HL-60 (cell line): Measurements from ENCODE around the gene RAB40AL.
A peak's percentile ranks its signal among the peaks of the same experiment; 100 is the strongest.

ENCODE experiments used
- CTCF ChIP-seq: IDR thresholded peaks from one replicate; pipeline ENCODE4 v1.5.1; 2011; ENCODE audit warnings: low read length, control low read depth, inconsistent platforms; ENCODE audit not compliant: insufficient read depth
- GABPA ChIP-seq: IDR thresholded peaks from 2 replicates; pipeline ENCODE4 v1.6.1; 2012; ENCODE audit warnings: low read depth
- REST ChIP-seq: IDR thresholded peaks from 2 replicates; pipeline ENCODE4 v1.6.1; 2012; ENCODE audit warnings: low read depth; ENCODE audit not compliant: insufficient replicate concordance

DNA sequence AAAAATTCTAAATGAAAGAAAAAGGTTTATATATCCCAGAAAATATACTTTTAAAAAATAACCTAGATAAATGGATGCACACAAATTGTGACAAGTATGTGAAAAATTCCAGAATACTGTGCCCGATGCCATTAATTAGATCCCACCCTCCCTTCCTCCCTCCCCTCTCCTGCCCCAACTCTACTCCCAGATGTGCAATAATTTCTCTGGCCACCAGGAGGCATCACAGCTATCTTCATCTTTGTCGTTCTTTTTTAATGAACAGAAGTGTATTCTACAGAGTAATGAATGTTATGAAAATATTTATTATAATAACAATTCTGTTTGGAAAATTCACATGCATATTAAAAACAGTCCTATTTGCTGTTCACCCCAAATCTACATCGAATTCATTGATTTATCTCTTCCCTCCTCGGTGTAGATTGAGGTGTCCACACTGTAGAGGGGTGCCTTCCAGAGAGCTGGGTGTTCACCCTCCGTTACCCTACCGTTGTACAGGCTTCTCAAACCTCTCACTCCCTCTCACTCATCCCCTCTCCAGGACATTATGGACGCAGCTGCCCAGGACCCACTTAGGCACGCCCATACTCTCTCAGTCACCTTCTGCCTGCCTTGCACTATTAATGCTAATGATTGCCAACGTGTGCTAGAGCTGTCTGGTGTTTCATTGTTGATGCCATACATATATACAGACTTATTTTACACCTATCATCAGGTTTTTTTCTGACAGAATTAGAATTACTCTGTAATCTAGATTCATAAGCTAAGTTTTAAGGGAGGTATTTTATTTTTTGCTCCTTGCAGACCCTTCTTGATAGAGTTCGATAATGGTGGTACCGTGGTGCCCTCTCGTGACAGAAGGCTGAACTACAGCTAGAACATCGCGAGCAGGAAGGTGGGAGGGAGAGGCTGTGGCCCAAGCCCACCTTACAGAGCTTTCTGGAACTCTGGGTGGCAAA lies 14.1 kb downstream of the RAB40AL start:
- TF ChIP-seq CTCF (peak; percentile 61), REST (no peak), GABPA (no peak)
